HepG2 (cell line): ENCODE data around the gene USP20.

Experiments used
- BRCA1 ChIP-seq: sonication (generic); formaldehyde crosslinking; IDR thresholded peaks from 2 replicates; pipeline ENCODE4 v1.4.0; 2020; ENCODE audit warnings: missing genetic modification reagents
- CHCHD3 ChIP-seq: sonication (generic); formaldehyde crosslinking; IDR thresholded peaks from 2 replicates; pipeline ENCODE4 v1.8.0; 2022; ENCODE audit warnings: mild to moderate bottlenecking, missing genetic modification reagents, moderate library complexity
- CREB1 ChIP-seq, 2 experiments: fragments of 450-650 bp in 1 of 2; IDR thresholded peaks; 2 replicates each; pipeline ENCODE4 v1.6.1; 2016 to 2017; ENCODE audit warnings: control low read depth in 1 of 2, mild to moderate bottlenecking in 1 of 2, missing compliant biosample characterization in 1 of 2, missing genetic modification characterization in 1 of 2
- EZH2 ChIP-seq: conservative IDR thresholded peaks from 2 replicates; pipeline ENCODE4 v1.6.1; 2012; ENCODE audit warnings: mild to moderate bottlenecking, low read depth, low read length, moderate library complexity
- JUN ChIP-seq: sonication (generic); formaldehyde crosslinking; IDR thresholded peaks from 2 replicates; pipeline ENCODE4 v1.4.0; 2020; ENCODE audit warnings: mild to moderate bottlenecking, missing genetic modification reagents
- KDM5B ChIP-seq: sonication (generic); formaldehyde crosslinking; IDR thresholded peaks from 2 replicates; pipeline ENCODE4 v1.4.0; 2020; ENCODE audit warnings: missing genetic modification reagents, mild to moderate bottlenecking, borderline replicate concordance
- NFE2L1 ChIP-seq: sonication (generic); formaldehyde crosslinking; IDR thresholded peaks from 2 replicates; pipeline ENCODE4 v1.4.0; 2020; ENCODE audit warnings: missing genetic modification reagents, mild to moderate bottlenecking, borderline replicate concordance
- NFYB ChIP-seq: sonication (generic); formaldehyde crosslinking; IDR thresholded peaks from 2 replicates; pipeline ENCODE4 v1.4.0; 2020; ENCODE audit warnings: missing genetic modification reagents
- SRF ChIP-seq: IDR thresholded peaks from 2 replicates; pipeline ENCODE4 v1.6.1; 2011; ENCODE audit warnings: mild to moderate bottlenecking, low read depth, low read length, moderate library complexity
- ZBTB40 ChIP-seq, 2 experiments: fragments of 450-650 bp in 1 of 2; sonication (generic) in 1 of 2; formaldehyde crosslinking in 1 of 2; IDR thresholded peaks; 2 replicates each; pipeline versions ENCODE4 v1.6.1 to v1.8.0; 2016 to 2022; ENCODE audit warnings: antibody characterized with exemption in 1 of 2, mild to moderate bottlenecking in 1 of 2, missing genetic modification reagents in 1 of 2
- ZNF136 ChIP-seq: sonication (generic); formaldehyde crosslinking; IDR thresholded peaks from 2 replicates; pipeline ENCODE4 v1.8.1; 2022; ENCODE audit warnings: low read depth, mild to moderate bottlenecking, moderate library complexity, missing genetic modification reagents
- ZNF512B ChIP-seq: sonication (generic); formaldehyde crosslinking; IDR thresholded peaks from 2 replicates; pipeline ENCODE4 v1.5.1; 2020; ENCODE audit warnings: missing genetic modification reagents, mild to moderate bottlenecking, borderline replicate concordance
- ZNF740 ChIP-seq: sonication (generic); formaldehyde crosslinking; IDR thresholded peaks from 2 replicates; pipeline ENCODE4 v1.4.0; 2020; ENCODE audit warnings: missing genetic modification reagents

- no peak for TF ChIP-seq ZBTB40 (IDR thresholded peaks at IDR 0.05)
- no peak for TF ChIP-seq ZBTB40 (CRISPR knock-in tag; IDR thresholded peaks at IDR 0.05)
- TF ChIP-seq ZNF136 = no peak
- TF ChIP-seq NFYB (CRISPR knock-in tag) = no peak
- no peak for TF ChIP-seq ZNF512B (CRISPR knock-in tag)
- no peak for TF ChIP-seq NFE2L1 (CRISPR knock-in tag)
- no peak for TF ChIP-seq EZH2
- no peak for TF ChIP-seq CHCHD3 (CRISPR knock-in tag)
- TF ChIP-seq SRF = no peak
- TF ChIP-seq KDM5B (CRISPR knock-in tag) = no peak
- no peak for TF ChIP-seq CREB1 (IDR thresholded peaks at IDR 0.05)
- no peak for TF ChIP-seq CREB1 (CRISPR knock-in tag; IDR thresholded peaks at IDR 0.05)
- TF ChIP-seq ZNF740 (CRISPR knock-in tag) = no peak
- no peak for TF ChIP-seq BRCA1
- TF ChIP-seq JUN (CRISPR knock-in tag) = no peak
Observed at GRCh38 chr9:129839324-129840023, 4.2 kb downstream of the USP20 start.
